Measurements from ENCODE around the gene ABCA8.

Gene ABCA8

DNA sequence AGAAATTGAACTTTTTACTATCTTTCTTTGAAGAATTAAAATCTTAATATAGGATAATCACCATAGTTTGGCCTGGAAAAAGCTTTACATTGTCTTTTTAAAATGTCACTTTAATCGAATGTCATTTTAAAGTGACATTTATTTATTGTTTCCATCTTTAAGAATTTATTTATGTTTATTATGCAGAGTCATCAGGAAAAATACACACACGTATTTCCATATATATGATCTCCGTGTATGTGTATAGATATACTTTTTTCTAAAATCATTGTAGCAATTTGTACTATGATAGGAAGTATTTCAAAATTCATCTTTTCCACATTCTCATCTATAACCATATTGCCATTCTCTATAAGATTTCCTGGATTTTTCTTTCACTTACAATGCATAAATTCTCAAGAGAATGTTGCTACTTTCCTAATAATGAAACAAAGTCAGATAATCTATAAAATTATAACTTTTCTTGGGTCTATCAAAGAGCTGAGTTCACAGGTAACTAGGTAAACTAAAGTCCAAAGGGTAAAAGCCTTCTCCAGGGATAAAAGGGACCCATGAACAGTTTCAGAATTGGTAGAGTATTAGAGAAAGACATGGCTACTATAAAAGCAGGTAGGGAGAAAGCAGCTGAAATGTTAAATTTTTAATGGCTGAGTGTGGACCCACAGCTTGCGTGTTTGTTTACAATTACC, 11.9 kb downstream of the ABCA8 start:
- DNase-seq = no peak

DNA sequence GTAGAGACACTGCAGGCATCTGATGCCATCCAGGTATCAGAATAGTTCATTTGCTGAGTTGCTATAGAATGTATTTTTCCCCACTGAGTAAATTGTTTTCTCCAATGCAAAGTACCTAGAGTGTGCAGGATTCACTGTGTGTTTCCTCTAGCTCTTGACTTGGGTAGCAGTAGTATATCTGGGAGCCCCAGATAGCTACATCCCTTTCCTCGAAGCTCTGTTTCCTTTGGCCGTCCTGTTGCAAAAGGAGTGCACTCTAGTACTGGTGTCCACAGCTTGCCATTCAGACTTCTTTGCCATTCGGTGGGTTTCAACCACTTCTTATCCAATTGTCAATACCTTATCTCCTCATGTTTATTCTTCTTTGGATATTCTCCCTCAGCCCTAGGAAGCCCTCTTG, 12.8 kb downstream of the ABCA8 start:
- DNase-seq = no peak

- no peak for DNase-seq
Measured at GRCh38 chr17:68941761-68942160, 13.4 kb downstream of the ABCA8 start.

DNA sequence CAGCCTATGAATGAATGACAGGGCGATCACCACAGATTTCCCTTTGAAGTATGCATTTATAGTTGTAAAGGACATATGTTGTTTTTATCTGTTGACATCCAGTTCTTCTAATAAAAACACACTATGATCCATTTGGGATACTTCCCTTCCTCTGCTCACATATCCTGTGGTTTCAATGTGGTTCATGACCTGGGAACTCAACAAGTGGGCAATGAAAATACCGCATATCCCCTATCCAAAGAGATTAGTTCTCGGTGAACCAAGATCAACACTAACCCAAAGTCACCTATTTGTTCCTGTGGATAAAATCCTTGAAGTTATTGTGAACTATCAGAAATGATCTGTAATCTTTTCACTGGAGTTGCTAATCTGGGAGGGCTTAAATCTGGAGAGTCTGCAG, 16.0 kb downstream of the ABCA8 start:
- DNase-seq = no peak

GRCh38 chr17:68937890-68938514, 17.2 kb downstream of the ABCA8 start:
- no peak for DNase-seq

- DNase-seq = no peak
Measured at GRCh38 chr17:68927516-68927915, 27.7 kb downstream of the ABCA8 start.

GRCh38 chr17:68924793-68925720, 30.1 kb downstream of the ABCA8 start:
- DNase-seq = no peak

DNA sequence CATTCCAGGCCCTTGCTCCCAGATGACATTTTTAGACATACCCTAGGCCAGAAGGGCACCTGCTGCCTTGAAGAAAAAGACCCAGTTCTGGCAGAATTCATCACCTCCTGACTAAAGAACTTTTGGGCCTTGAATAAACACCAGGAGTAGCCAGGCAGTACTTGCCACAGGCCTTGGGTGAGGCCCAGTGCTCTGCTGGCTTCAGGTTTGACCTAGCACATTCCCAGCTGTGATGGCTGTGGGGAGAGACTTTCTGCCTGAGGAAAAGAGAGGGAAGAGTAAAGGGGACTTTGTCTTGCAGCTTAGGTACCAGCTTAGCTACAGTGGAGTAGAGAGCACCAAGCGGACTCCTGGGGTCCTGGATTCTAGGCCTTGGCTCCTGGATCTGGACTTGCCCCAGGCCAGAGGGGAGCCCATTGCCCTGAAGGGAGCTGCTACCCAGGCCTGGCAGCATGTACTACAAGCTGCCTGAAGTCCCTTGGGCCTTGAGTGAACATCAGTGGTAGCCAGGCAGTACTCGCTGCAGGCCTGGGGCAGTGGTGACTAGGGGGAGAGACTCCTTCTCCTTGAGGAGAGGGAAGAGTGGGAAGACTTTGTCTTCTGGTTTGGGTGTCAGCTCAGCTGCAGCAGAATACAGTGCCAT, 44.3 kb downstream of the ABCA8 start:
- no peak for DNase-seq

DNA sequence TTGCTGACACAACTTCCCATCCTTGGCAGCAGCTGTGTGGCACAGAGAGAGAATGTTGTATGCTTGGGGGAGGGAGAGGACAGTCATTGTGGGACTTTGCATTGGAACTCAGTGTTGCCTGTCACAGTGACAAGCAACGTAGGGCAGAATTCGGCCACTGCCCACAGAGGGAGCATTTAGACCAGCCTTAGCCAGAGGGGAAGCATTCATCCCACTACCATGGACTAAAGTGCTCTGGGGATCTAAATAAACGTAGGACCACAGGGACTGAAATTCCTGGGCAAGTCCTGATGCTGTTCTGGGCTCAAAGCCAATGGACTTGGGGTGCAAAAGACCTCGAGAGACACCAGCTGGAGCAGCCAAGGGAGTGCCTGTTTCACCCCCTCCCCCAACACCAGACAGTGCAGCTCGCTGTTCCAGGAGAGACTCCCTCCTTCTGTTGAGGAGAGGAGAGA, 44.9 kb downstream of the ABCA8 start:
- DNase-seq = no peak

DNA sequence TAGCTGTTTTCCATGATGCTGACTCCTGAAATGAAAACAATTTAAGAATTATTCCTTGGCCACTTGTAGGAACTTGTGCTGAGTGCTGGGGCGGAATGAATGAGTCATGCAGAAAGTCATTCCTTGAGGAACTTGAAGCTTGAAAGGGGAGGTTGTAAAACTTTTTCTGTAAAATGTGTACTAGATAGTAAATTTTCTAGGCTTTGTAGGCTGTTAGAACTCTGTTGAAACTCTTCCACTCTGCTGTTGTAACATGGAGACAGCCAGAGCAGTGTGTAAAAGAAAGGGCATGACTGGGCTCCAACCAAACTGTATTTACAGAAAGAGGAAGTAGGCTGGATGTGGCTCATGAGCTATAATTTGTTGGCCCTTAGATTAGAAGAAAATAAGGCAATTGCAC, 46.1 kb downstream of the ABCA8 start:
- no peak for DNase-seq

DNA sequence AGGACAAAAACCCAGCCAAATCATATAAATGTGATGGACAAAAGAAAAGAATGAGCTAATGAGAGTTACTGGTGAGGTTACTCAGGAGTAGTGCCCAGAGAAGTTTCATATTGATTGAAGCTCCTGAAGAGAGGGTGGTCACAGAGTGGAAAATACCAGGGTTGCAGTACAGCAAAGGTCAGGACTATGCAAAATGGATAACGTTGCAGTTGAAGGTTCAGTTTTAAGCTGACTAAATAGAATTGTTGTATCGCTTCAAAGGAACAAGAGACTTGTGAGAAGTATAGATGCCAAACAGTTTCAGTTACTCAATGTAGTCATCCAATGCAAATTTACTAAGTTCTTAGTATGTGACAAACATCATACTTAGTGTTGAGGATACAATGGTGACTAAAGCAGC, 47.1 kb downstream of the ABCA8 start:
- no peak for DNase-seq

DNA sequence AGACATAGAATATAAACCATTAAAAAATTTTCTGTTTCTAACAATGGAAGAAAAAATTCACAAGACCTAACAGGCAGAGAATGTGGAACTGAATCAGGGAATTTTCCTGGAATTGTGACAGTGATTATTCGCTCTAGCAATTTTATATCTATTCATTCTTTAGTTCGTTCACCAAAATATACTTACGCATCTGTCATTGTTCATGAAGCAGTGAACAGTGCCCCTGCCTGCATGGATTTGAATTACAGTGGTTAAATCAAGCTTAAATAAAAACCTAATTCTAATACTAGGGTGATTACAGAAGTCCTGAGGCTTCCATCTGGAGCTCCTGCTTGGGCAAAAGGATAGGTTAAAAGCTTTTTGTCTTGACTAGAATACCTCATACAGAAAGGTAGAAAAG, 48.6 kb downstream of the ABCA8 start:
- DNase-seq = no peak

GRCh38 chr17:68903286-68903685, 51.9 kb downstream of the ABCA8 start:
- no peak for DNase-seq

GRCh38 chr17:68897557-68897956, 57.6 kb downstream of the ABCA8 start:
- no peak for DNase-seq

DNA sequence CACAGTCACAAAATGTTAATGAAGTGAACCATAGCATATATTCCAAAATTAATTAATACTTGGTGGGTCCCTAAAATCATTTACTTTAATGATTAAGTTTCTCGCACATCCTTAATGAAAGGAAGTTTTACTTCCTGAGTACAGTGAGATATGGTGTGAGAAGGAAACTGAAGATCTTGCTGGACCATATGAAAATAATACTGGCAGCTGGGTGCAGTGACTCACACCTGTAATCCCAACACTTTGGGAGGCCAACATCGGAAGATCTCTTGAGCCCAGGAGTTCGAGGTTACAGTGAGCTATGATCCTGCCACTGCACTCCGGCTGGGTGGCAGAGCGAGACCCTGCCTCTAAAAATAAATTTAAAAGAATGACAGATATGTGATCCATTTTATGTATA, 62.5 kb downstream of the ABCA8 start:
- DNase-seq = no peak

DNA sequence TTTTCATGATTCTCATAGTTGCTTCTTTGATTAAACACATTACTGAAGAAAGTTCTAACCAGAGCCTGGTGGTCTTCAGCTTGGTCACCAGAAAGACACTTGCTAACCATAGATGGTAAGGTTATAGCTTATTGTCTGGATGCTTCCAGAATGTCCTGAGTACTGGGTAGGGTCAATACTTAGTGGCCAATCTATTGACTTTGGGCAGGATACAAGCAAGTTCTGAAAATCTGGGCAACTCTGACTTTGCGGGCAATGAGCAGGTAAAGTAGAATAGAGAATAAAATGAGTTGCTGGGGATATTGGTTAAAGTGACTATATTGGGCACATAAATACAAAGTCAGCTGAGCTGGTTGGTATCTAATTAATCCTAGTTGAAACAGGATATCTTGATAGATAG, 63.0 kb downstream of the ABCA8 start:
- no peak for DNase-seq

DNA sequence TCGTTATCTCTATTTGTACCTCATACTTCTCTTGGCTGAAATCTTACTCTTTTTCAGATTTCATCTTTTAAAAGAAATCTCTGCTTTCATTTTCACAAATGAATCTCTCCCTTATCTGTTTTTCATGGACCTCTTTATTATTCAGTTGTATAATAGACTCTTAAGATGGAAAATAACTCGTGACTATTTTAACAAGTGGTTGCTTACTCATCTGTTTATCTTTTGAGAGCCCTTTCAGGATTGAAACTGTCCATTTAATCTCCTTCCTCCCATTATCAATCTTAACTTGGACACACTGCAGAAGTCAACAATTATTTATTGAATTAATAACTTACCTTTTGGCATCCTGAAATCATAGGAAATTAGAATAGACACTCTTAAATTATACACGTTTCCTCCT, 68.8 kb downstream of the ABCA8 start:
- DNase-seq = no peak

DNA sequence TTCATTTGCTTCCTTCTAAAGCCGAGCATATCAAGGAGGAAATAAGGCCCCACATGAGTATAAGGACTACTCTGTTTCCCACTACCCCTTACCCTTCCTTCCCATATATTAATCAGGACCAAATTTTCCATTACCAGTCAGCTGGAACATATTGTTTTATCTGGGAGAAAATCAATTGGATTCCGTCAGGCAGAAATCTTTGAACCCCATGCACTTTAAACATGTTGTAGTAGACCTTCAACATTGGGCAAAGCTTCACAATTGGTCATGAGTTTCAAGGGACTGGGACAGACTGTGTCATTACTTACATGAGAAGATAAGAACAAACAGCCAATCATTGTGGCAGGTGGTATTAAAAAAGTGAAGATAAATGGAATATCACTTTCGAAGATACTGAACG, 70.3 kb downstream of the ABCA8 start:
- no peak for DNase-seq

GRCh38 chr17:68878226-68878885, 76.8 kb downstream of the ABCA8 start:
- DNase-seq = no peak

GRCh38 chr17:68871447-68871846, 83.7 kb downstream of the ABCA8 start:
- no peak for DNase-seq

GRCh38 chr17:68870976-68871375, 84.2 kb downstream of the ABCA8 start:
- no peak for DNase-seq

GRCh38 chr17:68870161-68870826, 84.9 kb downstream of the ABCA8 start:
- DNase-seq = no peak
